A549 (cell line): ENCODE data around the gene ZNF816. TPM values are rescaled to one million over a fixed set of nuclear protein-coding genes. Genes with fewer than 3 reads are reported as not detected.

Experiments
- ATAC-seq, 2 experiments: fragments of 200-7000 bp in 1 of 2; fragments of >200 bp in 1 of 2; cut with Nextera tagmentation in 1 of 2; cut with Tn5 transposase in 1 of 2; 3 replicates each; pipeline versions ENCODE4 v1.8.0 to v1.9.1; 2018 to 2020; ENCODE audit warnings: mild to moderate bottlenecking in 1 of 2, moderate library complexity in 1 of 2
- CTCF ChIA-PET: fragments of 300-600 bp; sonication (Branson Sonifier 250); formaldehyde crosslinking; extraction: SDS; loops from one replicate; lab custom pipeline; 2021; ENCODE audit warnings: antibody characterized with exemption, inconsistent platforms; lab: Yijun Ruan, JAX
- POLR2A ChIA-PET: fragments of 350-600 bp; formaldehyde crosslinking; extraction: SDS; loops from one replicate; lab custom pipeline; 2021; ENCODE audit warnings: antibody characterized with exemption, inconsistent platforms; lab: Yijun Ruan, JAX
- DNase-seq, 2 experiments: peaks; one replicate each; pipeline versions ENCODE4 v3.0.0 to v3.0.0-alpha.2; 2011 to 2016; ENCODE audit warnings: low read depth in 1 of 2, low spot score in 1 of 2
- FAIRE-seq: peaks from 2 replicates; lab custom pipeline; 2011; peaks lifted over from hg19 to GRCh38; lab: Jason Lieb, UNC
- H3K27ac ChIP-seq, 2 experiments: fragments of >200 bp; sonication (Bioruptor Twin); formaldehyde crosslinking; 3 replicates each; pipeline ENCODE4 v1.5.1; 2016 to 2017
- H3K4me1 ChIP-seq: fragments of >200 bp; sonication (Bioruptor Twin); formaldehyde crosslinking; 3 replicates; pipeline ENCODE4 v1.6.1; 2016
- H3K4me2 ChIP-seq: fragments of >200 bp; sonication (Bioruptor Twin); formaldehyde crosslinking; 3 replicates; pipeline ENCODE4 v1.6.1; 2016
- H3K4me3 ChIP-seq: fragments of >200 bp; sonication (Bioruptor Twin); formaldehyde crosslinking; 3 replicates; pipeline ENCODE4 v1.5.1; 2016
- H3K9me3 ChIP-seq: fragments of >200 bp; sonication (Bioruptor Twin); formaldehyde crosslinking; 3 replicates; pipeline ENCODE4 v1.6.1; 2016
- CEBPB ChIP-seq, 2 experiments: fragments of >200 bp in 1 of 2; sonication (Bioruptor Twin) in 1 of 2; formaldehyde crosslinking in 1 of 2; IDR thresholded peaks; 2 replicates each; pipeline ENCODE4 v1.6.1; 2012 to 2016
- CHD4 ChIP-seq: fragments of 200-600 bp; sonication (generic); IDR thresholded peaks from 2 replicates; pipeline ENCODE4 v1.6.1; 2016; ENCODE audit warnings: antibody characterized with exemption, mild to moderate bottlenecking, borderline replicate concordance
- E2F6 ChIP-seq: IDR thresholded peaks from 2 replicates; pipeline ENCODE4 v1.6.1; 2012; ENCODE audit warnings: low read depth, borderline replicate concordance
- EHF ChIP-seq: fragments of 250-450 bp; sonication (Bioruptor Pico); IDR thresholded peaks from 2 replicates; pipeline ENCODE4 v1.5.0; 2020; ENCODE audit warnings: mild to moderate bottlenecking
- EHMT2 ChIP-seq: fragments of 200-600 bp; sonication (generic); IDR thresholded peaks from 2 replicates; pipeline ENCODE4 v1.6.1; 2016; ENCODE audit warnings: antibody characterized with exemption, low read depth, mild to moderate bottlenecking, moderate library complexity
- FOSL2 ChIP-seq, 2 experiments: fragments of 450-650 bp in 1 of 2; fragments of >200 bp in 1 of 2; sonication (Bioruptor Twin) in 1 of 2; formaldehyde crosslinking; IDR thresholded peaks; 2 replicates each; pipeline versions ENCODE4 v1.5.0 to v1.6.1; 2016 to 2020; ENCODE audit warnings: mild to moderate bottlenecking in 1 of 2, moderate library complexity in 1 of 2
- FOXS1 ChIP-seq: fragments of 250-450 bp; sonication (Bioruptor Pico); IDR thresholded peaks from 2 replicates; pipeline ENCODE4 v1.5.0; 2020; ENCODE audit warnings: mild to moderate bottlenecking, moderate library complexity
- GATA3 ChIP-seq: IDR thresholded peaks from 2 replicates; pipeline ENCODE4 v1.6.1; 2012; ENCODE audit warnings: borderline replicate concordance
- HEYL ChIP-seq: fragments of 250-450 bp; sonication (Bioruptor Pico); IDR thresholded peaks from 2 replicates; pipeline ENCODE4 v1.8.0; 2021; ENCODE audit warnings: mild to moderate bottlenecking, moderate library complexity
- HOXB5 ChIP-seq: fragments of 250-450 bp; sonication (Bioruptor Pico); IDR thresholded peaks from 2 replicates; pipeline ENCODE4 v1.5.0; 2020; ENCODE audit warnings: mild to moderate bottlenecking, moderate library complexity
- MAFK ChIP-seq: fragments of 450-650 bp; IDR thresholded peaks from 2 replicates; pipeline ENCODE4 v1.6.1; 2014; ENCODE audit not compliant: partially characterized antibody
- NPAS2 ChIP-seq: fragments of 250-450 bp; sonication (Bioruptor Pico); IDR thresholded peaks from 2 replicates; pipeline ENCODE4 v1.8.0; 2022; ENCODE audit warnings: mild to moderate bottlenecking, moderate library complexity, borderline replicate concordance
- RARB ChIP-seq: fragments of 250-450 bp; sonication (Bioruptor Pico); IDR thresholded peaks from 2 replicates; pipeline ENCODE4 v1.8.0; 2021; ENCODE audit warnings: mild to moderate bottlenecking, moderate library complexity
- RCOR1 ChIP-seq: fragments of 150-350 bp; IDR thresholded peaks from 2 replicates; pipeline ENCODE4 v1.6.1; 2014; ENCODE audit warnings: antibody characterized with exemption, low read length, low read depth
- RFX5 ChIP-seq: fragments of 450-650 bp; IDR thresholded peaks from 2 replicates; pipeline ENCODE4 v1.7.1; 2014; ENCODE audit warnings: antibody characterized with exemption, mild to moderate bottlenecking, moderate library complexity
- SMC3 ChIP-seq: fragments of >200 bp; sonication (Bioruptor Twin); formaldehyde crosslinking; IDR thresholded peaks from 3 replicates; pipeline ENCODE4 v1.6.1; 2018; ENCODE audit warnings: inconsistent platforms
- SREBF2 ChIP-seq: fragments of 450-650 bp; IDR thresholded peaks from 2 replicates; pipeline ENCODE4 v1.6.1; 2014; ENCODE audit warnings: mild to moderate bottlenecking, moderate library complexity
- TFCP2L1 ChIP-seq: fragments of 250-450 bp; sonication (Bioruptor Pico); IDR thresholded peaks from 2 replicates; pipeline ENCODE4 v1.5.0; 2021; ENCODE audit warnings: mild to moderate bottlenecking
- ZFP36 ChIP-seq: fragments of 450-650 bp; IDR thresholded peaks from 2 replicates; pipeline ENCODE4 v1.6.1; 2014; ENCODE audit warnings: borderline replicate concordance; ENCODE audit not compliant: partially characterized antibody
- ZNF302 ChIP-seq: fragments of 250-450 bp; sonication (Bioruptor Pico); IDR thresholded peaks from 2 replicates; pipeline ENCODE4 v1.9.0; 2021; ENCODE audit warnings: inconsistent platforms, mild to moderate bottlenecking, moderate library complexity
- WGBS: methylation state at CpG from one replicate; pipeline ENCODE4 v1.1.6; 2017; ENCODE audit errors: missing lambda C conversion rate; 5-methylcytosine and 5-hydroxymethylcytosine counted together
- polyA plus RNA-seq, 4 experiments: library from polyadenylated mRNA; depleted of rRNA in 3 of 4; stranded (reverse); fragments of >200 nt; fragmentation: RNase III in 1 of 4; extraction: RNeasy Plus Mini Kit Qiagen cat#74134 plus additional on column Dnase treatment in 1 of 4; gene quantifications; 2 replicates in 3 of 4; 3 replicates in 1 of 4; pipeline ENCODE4 v1.2.3, GENCODE V29; 2011 to 2017
- TF ChIP-seq, protein P1 (sequence below): fragments of 200-600 bp; sonication (generic); IDR thresholded peaks from 2 replicates; pipeline ENCODE4 v1.6.1; 2016; ENCODE audit warnings: antibody characterized with exemption, mild to moderate bottlenecking, moderate library complexity
- TF ChIP-seq, protein P2 (sequence below): fragments of 150-350 bp; IDR thresholded peaks from 2 replicates; pipeline ENCODE4 v1.6.1; 2014; ENCODE audit warnings: low read depth, mild to moderate bottlenecking, low read length
- TF ChIP-seq, protein P3 (sequence below): fragments of 450-650 bp; IDR thresholded peaks from 2 replicates; pipeline ENCODE4 v1.6.1; 2014; ENCODE audit warnings: antibody characterized with exemption

The ZNF816 gene
- polyA plus RNA-seq, 2 of the 4 experiments (the other 2 are of a cell fraction), result 0.05 to 0.09 TPM

- H3K4me1 ChIP-seq, result no peaks in the 10 kb centered on the region
- DNase-seq (no peak), FAIRE-seq (no peak)
- 9% methylated on average over 9 of the region's 9 CpGs for WGBS
- H3K27ac ChIP-seq, result no peak overlapping the region
- no peak for TF ChIP-seq E2F6
- no peak for TF ChIP-seq SREBF2
- no peak for TF ChIP-seq HEYL
- no peak for TF ChIP-seq GATA3
- TF ChIP-seq, protein P1, sequence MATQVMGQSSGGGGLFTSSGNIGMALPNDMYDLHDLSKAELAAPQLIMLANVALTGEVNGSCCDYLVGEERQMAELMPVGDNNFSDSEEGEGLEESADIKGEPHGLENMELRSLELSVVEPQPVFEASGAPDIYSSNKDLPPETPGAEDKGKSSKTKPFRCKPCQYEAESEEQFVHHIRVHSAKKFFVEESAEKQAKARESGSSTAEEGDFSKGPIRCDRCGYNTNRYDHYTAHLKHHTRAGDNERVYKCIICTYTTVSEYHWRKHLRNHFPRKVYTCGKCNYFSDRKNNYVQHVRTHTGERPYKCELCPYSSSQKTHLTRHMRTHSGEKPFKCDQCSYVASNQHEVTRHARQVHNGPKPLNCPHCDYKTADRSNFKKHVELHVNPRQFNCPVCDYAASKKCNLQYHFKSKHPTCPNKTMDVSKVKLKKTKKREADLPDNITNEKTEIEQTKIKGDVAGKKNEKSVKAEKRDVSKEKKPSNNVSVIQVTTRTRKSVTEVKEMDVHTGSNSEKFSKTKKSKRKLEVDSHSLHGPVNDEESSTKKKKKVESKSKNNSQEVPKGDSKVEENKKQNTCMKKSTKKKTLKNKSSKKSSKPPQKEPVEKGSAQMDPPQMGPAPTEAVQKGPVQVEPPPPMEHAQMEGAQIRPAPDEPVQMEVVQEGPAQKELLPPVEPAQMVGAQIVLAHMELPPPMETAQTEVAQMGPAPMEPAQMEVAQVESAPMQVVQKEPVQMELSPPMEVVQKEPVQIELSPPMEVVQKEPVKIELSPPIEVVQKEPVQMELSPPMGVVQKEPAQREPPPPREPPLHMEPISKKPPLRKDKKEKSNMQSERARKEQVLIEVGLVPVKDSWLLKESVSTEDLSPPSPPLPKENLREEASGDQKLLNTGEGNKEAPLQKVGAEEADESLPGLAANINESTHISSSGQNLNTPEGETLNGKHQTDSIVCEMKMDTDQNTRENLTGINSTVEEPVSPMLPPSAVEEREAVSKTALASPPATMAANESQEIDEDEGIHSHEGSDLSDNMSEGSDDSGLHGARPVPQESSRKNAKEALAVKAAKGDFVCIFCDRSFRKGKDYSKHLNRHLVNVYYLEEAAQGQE, result no peak
- no peak for TF ChIP-seq TFCP2L1 (CRISPR knock-in tag)
- no peak for TF ChIP-seq CEBPB (IDR thresholded peaks at IDR 0.05)
- TF ChIP-seq FOXS1, result no peak
- TF ChIP-seq RFX5, result no peak
- no peak for TF ChIP-seq EHF (CRISPR knock-in tag)
- TF ChIP-seq, all 56 proteins: peak for 0
- no peak overlapping the region for H3K4me2 ChIP-seq
- ATAC-seq, result no peak
- ChIA-PET POLR2A (no interaction called here), CTCF (no interaction called here)
- H3K4me3 ChIP-seq, result no peak overlapping the region
- peaks cover 69% of the 10 kb centered on the region for H3K9me3 ChIP-seq
These were observed 47.8 kb upstream of the ZNF816 start for GRCh38 chr19:53010494-53010893.

DNA sequence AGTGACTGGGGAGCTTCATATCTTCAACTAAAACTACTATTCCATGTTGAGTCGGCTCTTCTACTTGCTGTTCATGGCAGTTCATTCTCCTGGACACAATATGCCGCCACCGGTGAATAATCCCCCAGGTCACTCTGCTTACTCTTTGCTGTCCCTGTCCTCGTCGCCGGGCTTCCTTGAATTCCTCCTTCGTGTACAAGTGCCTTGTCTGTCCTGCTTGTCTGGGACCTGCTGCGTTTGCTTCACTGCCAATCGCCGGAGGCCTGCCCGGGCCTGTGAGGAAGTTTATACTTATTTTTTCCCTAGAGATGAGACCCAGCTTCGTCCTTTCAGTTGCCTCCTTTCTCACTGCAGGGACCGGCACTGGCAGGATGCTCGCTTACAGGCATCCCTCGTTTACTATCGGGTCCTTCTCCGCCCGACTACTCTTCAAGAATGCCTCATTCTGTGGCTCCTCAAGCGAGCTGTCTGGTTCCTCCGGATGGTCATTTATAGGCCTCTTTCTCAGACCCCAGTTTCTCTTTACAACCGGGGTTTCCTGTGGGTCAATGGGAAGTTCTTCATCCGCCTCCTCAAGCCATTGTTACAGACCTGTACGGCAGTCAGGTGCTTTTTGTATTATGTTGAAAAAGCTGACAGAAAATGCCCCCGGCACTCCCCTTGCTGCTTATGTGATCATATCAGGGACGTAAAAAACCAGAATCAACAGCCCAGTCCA, 45.5 kb upstream of the ZNF816 start:
- Histone ChIP-seq H3K9me3 (peaks cover 72% of the 10 kb centered on the region), H3K27ac (no peak overlapping the region), H3K4me2 (no peak overlapping the region), H3K4me3 (no peak overlapping the region), H3K4me1 (no peaks in the 10 kb centered on the region)
- TF ChIP-seq FOSL2 (IDR thresholded peaks at IDR 0.05) (no peak), FOSL2 (CRISPR knock-in tag; IDR thresholded peaks at IDR 0.05) (no peak), EHMT2 (no peak), HOXB5 (no peak), CHD4 (no peak), RCOR1 (no peak), ZFP36 (no peak), E2F6 (no peak), FOXS1 (no peak)
- ChIA-PET CTCF (no interaction called here), POLR2A (no interaction called here)
- WGBS, result 21% methylated on average over 25 of the region's 25 CpGs
- FAIRE-seq, result no peak
- DNase-seq, result no peak
- ATAC-seq, result no peak

- FAIRE-seq, result no peak
- no peak for DNase-seq
- Histone ChIP-seq H3K4me1 (no peaks in the 10 kb centered on the region), H3K27ac (no peak overlapping the region), H3K4me2 (no peak overlapping the region), H3K9me3 (peaks cover 73% of the 10 kb centered on the region), H3K4me3 (no peak overlapping the region)
- no peak for ATAC-seq
- CTCF ChIA-PET, result no interaction called here
- POLR2A ChIA-PET, result no interaction called here
- 0% methylated on average over 5 of the region's 5 CpGs for WGBS
- TF ChIP-seq FOXS1 (no peak), MAFK (no peak), RARB (CRISPR knock-in tag) (no peak), NPAS2 (CRISPR knock-in tag) (no peak), SMC3 (no peak), ZNF302 (no peak), E2F6 (no peak)
- TF ChIP-seq, protein P2, sequence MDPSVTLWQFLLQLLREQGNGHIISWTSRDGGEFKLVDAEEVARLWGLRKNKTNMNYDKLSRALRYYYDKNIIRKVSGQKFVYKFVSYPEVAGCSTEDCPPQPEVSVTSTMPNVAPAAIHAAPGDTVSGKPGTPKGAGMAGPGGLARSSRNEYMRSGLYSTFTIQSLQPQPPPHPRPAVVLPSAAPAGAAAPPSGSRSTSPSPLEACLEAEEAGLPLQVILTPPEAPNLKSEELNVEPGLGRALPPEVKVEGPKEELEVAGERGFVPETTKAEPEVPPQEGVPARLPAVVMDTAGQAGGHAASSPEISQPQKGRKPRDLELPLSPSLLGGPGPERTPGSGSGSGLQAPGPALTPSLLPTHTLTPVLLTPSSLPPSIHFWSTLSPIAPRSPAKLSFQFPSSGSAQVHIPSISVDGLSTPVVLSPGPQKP, result no peak
- TF ChIP-seq, protein P3, sequence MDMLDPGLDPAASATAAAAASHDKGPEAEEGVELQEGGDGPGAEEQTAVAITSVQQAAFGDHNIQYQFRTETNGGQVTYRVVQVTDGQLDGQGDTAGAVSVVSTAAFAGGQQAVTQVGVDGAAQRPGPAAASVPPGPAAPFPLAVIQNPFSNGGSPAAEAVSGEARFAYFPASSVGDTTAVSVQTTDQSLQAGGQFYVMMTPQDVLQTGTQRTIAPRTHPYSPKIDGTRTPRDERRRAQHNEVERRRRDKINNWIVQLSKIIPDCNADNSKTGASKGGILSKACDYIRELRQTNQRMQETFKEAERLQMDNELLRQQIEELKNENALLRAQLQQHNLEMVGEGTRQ, result no peak
These were observed 44.9 kb upstream of the ZNF816 start for GRCh38 chr19:53007606-53008005.
